ENCODE data around the gene MICALL2. TPM values are rescaled to one million over a fixed set of nuclear protein-coding genes. Genes with fewer than 3 reads are reported as not detected.
A peak's percentile ranks its signal among the peaks of the same experiment; 100 is the strongest.

The MICALL2 gene
- total and polyA plus RNA-seq, 8 donors = 8.3 to 93.6 (median 12.8) TPM

- Histone ChIP-seq H3K4me1 (no peaks in the 10 kb centered on the region), H3K36me3 (no peaks in the 10 kb centered on the region), H3K9me3 (no peaks in the 10 kb centered on the region), H3K27ac (no peak overlapping the region), H3K27me3 (peaks cover 0 to 9% (median 0%) of the 10 kb centered on the region in 4 donors), H3K4me3 (no peak overlapping the region)
- no peak for TF ChIP-seq CTCF (IDR thresholded peaks at IDR 0.05)
- whole genome bisulfite sequencing, 2 donors = 30 to 31% methylated on average over 36 to 38 of the region's 38 CpGs
- FAIRE-seq (no peak), ATAC-seq (peak in 2 of 4 donors; percentile 12 to 26), DNase-seq (no peak)
- intact Hi-C loops (cut with DNase I) = no loop called here
Observed at GRCh38 chr7:1385809-1386622, 73.3 kb downstream of the MICALL2 start.

- Histone ChIP-seq H3K4me1 (no peaks in the 10 kb centered on the region), H3K9me3 (no peaks in the 10 kb centered on the region), H3K36me3 (no peaks in the 10 kb centered on the region), H3K27me3 (peaks cover 0 to 11% (median 0%) of the 10 kb centered on the region in 4 donors), H3K4me3 (no peak overlapping the region), H3K27ac (no peak overlapping the region)
- FAIRE-seq (no peak), DNase-seq (no peak), ATAC-seq (no peak)
- intact Hi-C loops (cut with DNase I) = no loop called here
- 32 to 41% methylated on average over 21 to 23 of the region's 23 CpGs for WGBS, 2 donors
- TF ChIP-seq CTCF (IDR thresholded peaks at IDR 0.05) = no peak
Observed at GRCh38 chr7:1385086-1385808, 74.0 kb downstream of the MICALL2 start.

Other genes starting within 250 kb of the MICALL2 start
- not detected for gene UNCX, start 226.6 kb downstream of the MICALL2 start, total RNA-seq
- gene UNCX, start 226.6 kb downstream of the MICALL2 start, polyA plus RNA-seq = not detected
- gene INTS1, start 44.9 kb upstream of the MICALL2 start, total RNA-seq = 10 to 100 TPM; 45.0 to 73.2 (median 58.3) TPM
- gene INTS1, start 44.9 kb upstream of the MICALL2 start, polyA plus RNA-seq = 100 to 1,000 TPM in 1 of 2 donors, 10 to 100 TPM in 1; 92.7 to 166 TPM
- 10 to 100 TPM; 21.1 to 43.2 (median 23.4) TPM for gene MAFK, start 71.2 kb upstream of the MICALL2 start, total RNA-seq
- 10 to 100 TPM; 42.6 to 71.2 TPM for gene MAFK, start 71.2 kb upstream of the MICALL2 start, polyA plus RNA-seq
- 10 to 100 TPM; 15.2 to 27.5 (median 21.3) TPM for gene TMEM184A, start 96.7 kb upstream of the MICALL2 start, total RNA-seq
- gene TMEM184A, start 96.7 kb upstream of the MICALL2 start, polyA plus RNA-seq = 10 to 100 TPM; 29.0 to 58.9 TPM
- gene PSMG3, start 110.6 kb upstream of the MICALL2 start, total RNA-seq = 10 to 100 TPM in 4 of 6 donors, 1 to 10 TPM in 2; 6.7 to 12.0 (median 11.0) TPM
- gene PSMG3, start 110.6 kb upstream of the MICALL2 start, polyA plus RNA-seq = 10 to 100 TPM; 45.6 to 46.1 TPM
- under 1 TPM; 0.20 to 0.94 (median 0.73) TPM for gene ELFN1, start 210.8 kb upstream of the MICALL2 start, total RNA-seq
- gene ELFN1, start 210.8 kb upstream of the MICALL2 start, polyA plus RNA-seq = under 1 TPM; 0.53 to 0.82 TPM